Thymus (tissue), 11 donors: ENCODE data around the gene SIL1. TPM values are rescaled to one million over a fixed set of nuclear protein-coding genes. Genes with fewer than 3 reads are reported as not detected.
"Not testable (repeated sequence)": the region's sequence is repeated elsewhere in the genome, so short reads cannot be mapped to it uniquely, and the experiment has no call there.

Source experiments
- DNase-seq, 9 donors: peaks; one replicate each; pipeline ENCODE4 v3.0.0-alpha.2; 2013; ENCODE audit warnings: low spot score in 9 of 9, low read depth in 6 of 9, missing footprints in 1 of 9
- H3K27ac ChIP-seq, 2 donors: one replicate each; pipeline ENCODE4 v1.5.1; 2013; ENCODE audit warnings: control low read depth in 1 of 2, low read depth in 1 of 2, low read length in 1 of 2, mild to moderate bottlenecking in 1 of 2, moderate library complexity in 1 of 2
- H3K27me3 ChIP-seq, 2 donors: one replicate each; pipeline ENCODE4 v1.5.1; 2013; ENCODE audit warnings: low read length in 1 of 2; ENCODE audit not compliant: control insufficient read depth in 2 of 2, insufficient read depth in 1 of 2
- H3K36me3 ChIP-seq, 2 donors: one replicate each; pipeline ENCODE4 v1.5.1; 2013; ENCODE audit warnings: low read length in 1 of 2, mild to moderate bottlenecking in 1 of 2, moderate library complexity in 1 of 2; ENCODE audit not compliant: control insufficient read depth in 2 of 2, insufficient read depth in 2 of 2
- H3K4me1 ChIP-seq, 2 donors: one replicate each; pipeline ENCODE4 v1.5.1; 2013; ENCODE audit warnings: low read length in 2 of 2; ENCODE audit not compliant: control insufficient read depth in 2 of 2, insufficient read depth in 2 of 2
- H3K4me3 ChIP-seq, 2 donors: one replicate each; pipeline ENCODE4 v1.5.1; 2013; ENCODE audit warnings: low read length in 2 of 2, control low read depth in 1 of 2, mild to moderate bottlenecking in 1 of 2
- H3K9me3 ChIP-seq, 2 donors: one replicate each; pipeline ENCODE4 v1.5.1; 2013; ENCODE audit warnings: low read length in 1 of 2, mild to moderate bottlenecking in 1 of 2; ENCODE audit not compliant: control insufficient read depth in 2 of 2, insufficient read depth in 1 of 2
- WGBS: extraction: QIAGEN DNeasy Blood & Tissue Kit; methylation state at CpG from one replicate; pipeline ENCODE4 v1.1.7; 2013; 5-methylcytosine and 5-hydroxymethylcytosine counted together
- polyA plus RNA-seq: library from polyadenylated mRNA; stranded (reverse); fragments of 200-250 nt; gene quantifications from one replicate; pipeline ENCODE4 v1.2.3, GENCODE V29; 2013
- total RNA-seq: library from RNA; stranded (reverse); fragments of 120-200 nt; gene quantifications from one replicate; pipeline ENCODE4 v1.2.4, GENCODE V29; 2013
- donor health status: healthy.

SIL1 gene
- total and polyA plus RNA-seq, 2 donors, result 17.0 to 30.2 TPM

- Histone ChIP-seq H3K36me3 (peaks cover 0 to 2% of the 10 kb centered on the region in 2 donors), H3K27ac (no peak overlapping the region), H3K4me1 (no peaks in the 10 kb centered on the region), H3K9me3 (no peaks in the 10 kb centered on the region), H3K27me3 (no peaks in the 10 kb centered on the region), H3K4me3 (no peak overlapping the region)
- no peak for DNase-seq
- 95% methylated on average over 8 of the region's 8 CpGs for WGBS
Observed at GRCh38 chr5:138927544-138927943, 270.6 kb downstream of the SIL1 start.

DNA sequence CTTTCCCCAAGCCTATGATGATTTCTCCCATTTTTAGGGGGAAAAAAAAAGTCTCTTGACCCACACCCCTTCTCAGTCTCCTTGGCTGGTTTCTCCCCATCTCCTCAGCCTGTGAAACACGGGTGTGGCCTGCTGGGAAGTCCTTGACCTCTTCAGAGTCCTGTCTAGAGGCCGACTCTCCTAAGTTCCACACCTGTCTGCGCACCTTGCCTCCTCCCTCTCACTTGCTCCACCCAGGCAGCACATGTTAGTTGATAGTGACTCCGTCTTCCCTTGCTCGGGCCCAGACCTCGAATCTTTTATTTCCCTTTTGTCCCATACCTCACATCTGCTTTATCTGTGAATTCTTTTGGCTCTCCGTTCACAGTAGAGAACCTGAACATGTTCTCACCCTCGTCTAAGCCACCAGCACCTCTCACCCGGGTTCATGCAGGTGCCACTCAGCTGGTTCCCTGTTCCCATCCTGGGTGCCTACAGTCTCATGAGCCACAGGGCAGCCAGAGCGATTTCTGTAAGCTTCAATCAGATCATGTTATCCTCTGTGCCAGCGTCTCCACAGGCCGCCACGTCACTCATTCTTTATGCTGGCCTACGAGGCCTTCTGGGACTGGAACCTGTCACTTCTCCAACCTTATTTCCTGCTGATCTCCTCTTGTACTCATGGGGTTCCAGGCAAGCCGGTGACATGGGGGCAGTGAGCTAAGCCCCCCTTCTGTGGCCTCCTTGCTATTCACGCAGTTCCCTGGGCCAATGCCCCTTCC, 271.3 kb downstream of the SIL1 start:
- Histone ChIP-seq H3K36me3 (peaks cover 0 to 2% of the 10 kb centered on the region in 2 donors), H3K9me3 (no peaks in the 10 kb centered on the region), H3K27me3 (no peaks in the 10 kb centered on the region), H3K4me3 (no peak overlapping the region), H3K27ac (no peak overlapping the region), H3K4me1 (no peaks in the 10 kb centered on the region)
- WGBS, result 96% methylated on average over 16 of the region's 16 CpGs
- no peak for DNase-seq

GRCh38 chr5:138926257-138926656, 271.9 kb downstream of the SIL1 start:
- Histone ChIP-seq H3K9me3 (no peaks in the 10 kb centered on the region), H3K4me3 (no peak overlapping the region), H3K4me1 (no peaks in the 10 kb centered on the region), H3K27ac (no peak overlapping the region), H3K27me3 (no peaks in the 10 kb centered on the region), H3K36me3 (peaks cover 0 to 2% of the 10 kb centered on the region in 2 donors)
- DNase-seq, result no peak
- WGBS, result 93% methylated on average over 11 of the region's 11 CpGs

DNA sequence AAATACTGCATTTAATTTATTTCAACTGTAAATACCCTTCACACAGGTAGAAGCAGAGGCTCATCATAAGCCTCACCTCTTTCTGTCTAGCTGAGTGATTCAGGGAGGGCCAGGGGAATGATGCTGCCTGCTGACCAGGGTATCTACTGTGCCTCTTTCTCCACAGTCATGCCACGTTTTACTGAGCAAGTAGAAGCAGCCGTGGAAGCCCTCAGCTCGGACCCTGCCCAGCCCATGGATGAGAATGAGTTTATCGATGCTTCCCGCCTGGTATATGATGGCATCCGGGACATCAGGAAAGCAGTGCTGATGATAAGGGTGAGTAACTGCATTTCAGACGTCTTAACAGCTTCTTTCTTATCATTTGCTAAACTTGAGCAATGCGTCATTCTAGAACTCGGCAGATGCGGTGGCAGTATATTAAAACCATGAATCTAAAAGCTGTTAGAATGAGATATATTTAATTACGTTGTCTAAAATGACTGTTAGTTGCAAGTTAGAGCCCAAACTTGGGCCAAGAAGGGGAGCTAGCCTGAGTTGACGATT, 273.0 kb downstream of the SIL1 start:
- 97% methylated on average over 12 of the region's 12 CpGs for WGBS
- Histone ChIP-seq H3K36me3 (no peaks in the 10 kb centered on the region), H3K27ac (no peak overlapping the region), H3K4me1 (no peaks in the 10 kb centered on the region), H3K27me3 (no peaks in the 10 kb centered on the region), H3K9me3 (no peaks in the 10 kb centered on the region), H3K4me3 (no peak overlapping the region)
- DNase-seq, result no peak

GRCh38 chr5:138922494-138922893, 275.7 kb downstream of the SIL1 start:
- no peak for DNase-seq
- Histone ChIP-seq H3K4me1 (no peaks in the 10 kb centered on the region), H3K27me3 (no peaks in the 10 kb centered on the region), H3K9me3 (no peaks in the 10 kb centered on the region), H3K27ac (no peak overlapping the region), H3K4me3 (no peak overlapping the region), H3K36me3 (no peaks in the 10 kb centered on the region)
- 95% methylated on average over 2 of the region's 2 CpGs for WGBS

- H3K4me3 ChIP-seq, H3K4me1 ChIP-seq, H3K27ac ChIP-seq, H3K27me3 ChIP-seq, H3K9me3 ChIP-seq, H3K36me3 ChIP-seq, DNase-seq: not testable (repeated sequence)
- 98% methylated on average over 2 of the region's 2 CpGs for WGBS
Observed at GRCh38 chr5:138921362-138921761, 276.8 kb downstream of the SIL1 start.

GRCh38 chr5:138920181-138920580, 278.0 kb downstream of the SIL1 start:
- no peaks in the 10 kb centered on the region for H3K27me3 ChIP-seq

GRCh38 chr5:138918686-138919085, 279.5 kb downstream of the SIL1 start:
- Histone ChIP-seq H3K4me1 (no peaks in the 10 kb centered on the region), H3K27ac (no peak overlapping the region), H3K36me3 (no peaks in the 10 kb centered on the region), H3K4me3 (no peak overlapping the region), H3K9me3 (no peaks in the 10 kb centered on the region), H3K27me3 (no peaks in the 10 kb centered on the region)
- no peak for DNase-seq
- 89% methylated on average over 4 of the region's 4 CpGs for WGBS

More at GRCh38 chr5:138920181-138920580, 278.0 kb downstream of the SIL1 start:
- Histone ChIP-seq H3K4me3 (no peak overlapping the region), H3K9me3 (no peaks in the 10 kb centered on the region), H3K27ac (no peak overlapping the region), H3K36me3 (no peaks in the 10 kb centered on the region), H3K4me1 (no peaks in the 10 kb centered on the region)
- 86% methylated on average over 8 of the region's 8 CpGs for WGBS
- DNase-seq, result no peak

GRCh38 chr5:138914338-138914737, 283.8 kb downstream of the SIL1 start:
- no peaks in the 10 kb centered on the region for H3K4me1 ChIP-seq
- over 99% methylated on average over 3 of the region's 3 CpGs for WGBS
- DNase-seq, result no peak
- no peaks in the 10 kb centered on the region for H3K36me3 ChIP-seq
- no peak overlapping the region for H3K27ac ChIP-seq
- no peaks in the 10 kb centered on the region for H3K9me3 ChIP-seq
- no peaks in the 10 kb centered on the region for H3K27me3 ChIP-seq
- H3K4me3 ChIP-seq, result no peak overlapping the region
